Fibroblast of lung (primary cell): ENCODE measurements around the gene CLPTM1L. TPM values are rescaled to one million over a fixed set of nuclear protein-coding genes. Genes with fewer than 3 reads are reported as not detected.

ENCODE experiments used
- DNase-seq, 2 donors: peaks; one replicate each; pipeline versions ENCODE4 v3.0.0 to v3.0.0-alpha.2; 2010; ENCODE audit warnings: low read depth in 2 of 2
- H2AFZ ChIP-seq: 2 replicates; pipeline ENCODE4 v1.5.1; 2012; ENCODE audit warnings: low read length, control low read depth, inconsistent platforms
- H3K27ac ChIP-seq: 2 replicates; pipeline ENCODE4 v1.5.1; 2011; ENCODE audit warnings: low read length, control low read depth; ENCODE audit not compliant: insufficient read depth
- H3K27me3 ChIP-seq: 2 replicates; pipeline ENCODE4 v1.5.1; 2011; ENCODE audit warnings: mild to moderate bottlenecking, low read length; ENCODE audit not compliant: control insufficient read depth, insufficient read depth
- H3K36me3 ChIP-seq: 2 replicates; pipeline ENCODE4 v1.5.1; 2011; ENCODE audit warnings: low read length; ENCODE audit not compliant: control insufficient read depth, insufficient read depth
- H3K4me1 ChIP-seq: 2 replicates; pipeline ENCODE4 v1.5.1; 2011; ENCODE audit warnings: low read length; ENCODE audit not compliant: control insufficient read depth, insufficient read depth; ENCODE audit errors: extremely low read depth
- H3K4me2 ChIP-seq: 2 replicates; pipeline ENCODE4 v1.5.1; 2011; ENCODE audit warnings: low read length, control low read depth; ENCODE audit not compliant: insufficient read depth; ENCODE audit errors: extremely low read depth
- H3K4me3 ChIP-seq, 4 experiments: fragments of 200-600 bp in 1 of 4; sonication (generic) in 1 of 4; replicated peaks in 1 of 4; 2 replicates each; pipeline ENCODE4 v1.5.1; 2011 to 2016; ENCODE audit warnings: low read length in 4 of 4, low read depth in 3 of 4, mild to moderate bottlenecking in 3 of 4, control low read depth in 2 of 4, inconsistent platforms in 1 of 4, mixed read lengths in 1 of 4; ENCODE audit not compliant: insufficient read depth in 1 of 4; ENCODE audit errors: control extremely low read depth in 1 of 4
- H3K79me2 ChIP-seq: 2 replicates; pipeline ENCODE4 v1.5.1; 2012; ENCODE audit warnings: mild to moderate bottlenecking, low read length, inconsistent platforms; ENCODE audit not compliant: control insufficient read depth, insufficient read depth
- H3K9ac ChIP-seq: 2 replicates; pipeline ENCODE4 v1.5.1; 2011; ENCODE audit warnings: mild to moderate bottlenecking, low read length, control low read depth; ENCODE audit not compliant: insufficient read depth
- H3K9me3 ChIP-seq: 2 replicates; pipeline ENCODE4 v1.5.1; 2012; ENCODE audit warnings: low read depth, low read length; ENCODE audit not compliant: control insufficient read depth, insufficient read depth
- H4K20me1 ChIP-seq: 2 replicates; pipeline ENCODE4 v1.5.1; 2011; ENCODE audit warnings: low read length; ENCODE audit not compliant: control insufficient read depth, insufficient read depth; ENCODE audit errors: extremely low read depth
- CTCF ChIP-seq, 2 donors: IDR thresholded peaks in 1 of 2; conservative IDR thresholded peaks in 1 of 2; 1 replicate in 1 of 2; 2 replicates in 1 of 2; pipeline ENCODE4 v1.5.1; 2011 to 2012; ENCODE audit warnings: low read length in 2 of 2, control low read depth in 1 of 2, inconsistent platforms in 1 of 2, low read depth in 1 of 2, mild to moderate bottlenecking in 1 of 2
- EZH2 ChIP-seq: IDR thresholded peaks from 2 replicates; pipeline ENCODE4 v1.5.1; 2012; ENCODE audit warnings: low read length, control low read depth, mild to moderate bottlenecking; ENCODE audit errors: missing control alignments
- polyA plus RNA-seq, 2 donors: library from polyadenylated mRNA; depleted of rRNA in 1 of 2; stranded (reverse) in 1 of 2; unstranded in 1 of 2; fragments of >200 nt; gene quantifications; 2 replicates each; pipeline ENCODE4 v1.2.1, GENCODE V29; 2011 to 2012; ENCODE audit warnings: missing spikeins in 1 of 2
- total RNA-seq: library from RNA; depleted of rRNA; stranded (reverse); fragments of >200 nt; gene quantifications from 2 replicates; pipeline ENCODE4 v1.2.1, GENCODE V29; 2014

CLPTM1L gene
- total and polyA plus RNA-seq, 2 donors (not counting 1 experiment from before 2014, with no cell fraction given), result 89.3 to 215 TPM

DNA sequence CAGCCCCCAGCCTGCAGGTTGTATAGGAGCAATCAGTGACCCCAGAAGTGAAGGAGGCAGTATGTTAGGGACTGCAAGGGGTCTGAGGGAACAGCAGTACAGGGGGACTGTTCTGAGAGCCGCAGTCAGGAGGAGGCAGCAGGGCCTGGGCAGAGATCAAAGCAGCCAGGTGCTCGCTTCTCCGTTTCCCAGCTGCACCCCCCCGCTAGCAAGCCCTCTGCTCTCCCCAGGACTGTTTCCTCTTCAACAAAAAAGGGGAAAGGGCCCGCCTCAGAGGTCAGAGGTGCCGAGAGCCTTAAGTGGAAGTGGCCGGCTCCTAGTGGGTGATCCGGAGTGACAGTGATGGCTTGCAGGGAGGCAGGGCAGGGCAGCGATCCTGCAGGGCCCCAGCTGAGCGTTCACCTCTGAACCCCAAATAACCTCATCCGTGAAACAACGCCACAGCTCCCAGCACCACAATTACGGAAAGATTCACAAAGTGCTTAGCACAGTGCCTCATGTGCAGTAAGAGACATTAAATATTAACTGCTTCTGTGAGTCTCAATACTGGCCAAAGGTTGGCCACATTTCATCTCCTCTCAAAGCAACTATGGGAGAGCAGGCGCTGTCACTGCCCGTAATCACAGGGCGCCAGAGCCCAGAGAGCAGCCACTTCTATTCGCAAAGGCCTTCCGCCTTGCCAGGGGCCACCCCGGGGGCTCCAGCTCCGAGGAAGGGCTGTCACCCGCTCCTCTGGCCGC is 8.0 kb downstream of the CLPTM1L start:
- Histone ChIP-seq H3K9me3 (no peaks in the 10 kb centered on the region), H3K27me3 (no peaks in the 10 kb centered on the region), H3K4me3 (no peak overlapping the region), H3K27ac (no peak overlapping the region), H3K36me3 (peaks cover 31% of the 10 kb centered on the region), H3K9ac (no peak overlapping the region), H3K79me2 (no peaks in the 10 kb centered on the region), H4K20me1 (no peaks in the 10 kb centered on the region), H3K4me1 (no peaks in the 10 kb centered on the region), H3K4me2 (no peak overlapping the region), H2AFZ (no peak overlapping the region)
- no peak for TF ChIP-seq EZH2
- DNase-seq, result no peak

GRCh38 chr5:1336106-1336561 is 8.8 kb downstream of the CLPTM1L start:
- no peak overlapping the region for H3K4me3 ChIP-seq
- no peaks in the 10 kb centered on the region for H4K20me1 ChIP-seq
- no peaks in the 10 kb centered on the region for H3K9me3 ChIP-seq
- H3K79me2 ChIP-seq, result no peaks in the 10 kb centered on the region
- H2AFZ ChIP-seq, result no peak overlapping the region
- no peak overlapping the region for H3K4me2 ChIP-seq
- no peak overlapping the region for H3K9ac ChIP-seq
- H3K36me3 ChIP-seq, result peaks cover 29% of the 10 kb centered on the region
- DNase-seq, result no peak
- no peaks in the 10 kb centered on the region for H3K27me3 ChIP-seq
- H3K4me1 ChIP-seq, result no peaks in the 10 kb centered on the region
- H3K27ac ChIP-seq, result no peak overlapping the region
- TF ChIP-seq EZH2 (no peak), CTCF (conservative IDR thresholded peaks at IDR 0.05 in 1 of 2, IDR thresholded peaks at IDR 0.05 in 1 of 2; ENCODE audit: low read depth in 1 of 2, low read length in 2 of 2) (no peak)

DNA sequence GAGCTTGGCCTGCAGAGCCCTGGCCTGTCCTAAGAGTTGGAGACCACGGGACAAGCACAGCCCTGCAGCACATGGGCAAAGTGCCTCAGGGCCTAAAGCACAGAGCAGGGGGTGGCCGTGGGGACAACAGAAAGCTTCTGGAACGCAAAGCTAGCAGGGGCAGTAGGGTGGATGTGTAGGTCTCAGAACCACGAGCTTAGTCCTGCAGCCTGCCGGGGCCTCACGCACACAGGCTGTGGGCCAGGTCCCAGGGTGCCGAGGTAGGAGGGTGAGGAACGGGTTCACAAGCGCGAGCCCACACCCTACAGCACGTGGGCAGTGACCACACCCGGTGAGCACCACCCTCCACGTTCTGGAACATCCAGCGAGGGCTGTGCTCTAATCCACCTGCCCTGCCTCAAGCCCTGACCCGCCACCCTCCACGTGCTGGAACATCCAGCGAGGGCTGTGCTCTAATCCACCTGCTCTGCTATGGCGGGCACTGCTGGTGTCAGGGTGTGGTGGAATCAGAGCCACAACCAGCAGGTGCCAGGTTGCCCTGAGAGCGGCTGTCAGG is 9.3 kb downstream of the CLPTM1L start:
- H3K36me3 ChIP-seq, result peaks cover 28% of the 10 kb centered on the region
- no peak overlapping the region for H2AFZ ChIP-seq
- H3K27me3 ChIP-seq, result no peaks in the 10 kb centered on the region
- TF ChIP-seq CTCF (conservative IDR thresholded peaks at IDR 0.05 in 1 of 2, IDR thresholded peaks at IDR 0.05 in 1 of 2; ENCODE audit: low read depth in 1 of 2, low read length in 2 of 2), result no peak
- no peak for TF ChIP-seq EZH2
- no peaks in the 10 kb centered on the region for H4K20me1 ChIP-seq
- no peak overlapping the region for H3K4me3 ChIP-seq
- no peak overlapping the region for H3K9ac ChIP-seq
- H3K27ac ChIP-seq, result no peak overlapping the region
- DNase-seq, result no peak
- no peak overlapping the region for H3K4me2 ChIP-seq
- no peaks in the 10 kb centered on the region for H3K4me1 ChIP-seq
- H3K9me3 ChIP-seq, result no peaks in the 10 kb centered on the region
- H3K79me2 ChIP-seq, result no peaks in the 10 kb centered on the region
